ENCODE measurements around the gene ZNF511. TPM values are rescaled to one million over a fixed set of nuclear protein-coding genes. Genes with fewer than 3 reads are reported as not detected.
A peak's percentile ranks its signal among the peaks of the same experiment; 100 is the strongest.

ZNF511 gene
- total RNA-seq, 2 experiments from 2014 or later: 48.7 to 51.5 TPM

GRCh38 chr10:133332936-133333699 lies 24.4 kb downstream of the ZNF511 start:
- H3K4me3 Mint-ChIP-seq: no peak overlapping the region
- no peaks in the 10 kb centered on the region for H3K36me3 Mint-ChIP-seq
- peaks cover 14% of the 10 kb centered on the region for H3K27me3 Mint-ChIP-seq
- POLR2A ChIA-PET: no interaction called here
- no peaks in the 10 kb centered on the region for H3K9me3 Mint-ChIP-seq
- no peak overlapping the region for H3K27ac Mint-ChIP-seq
- H3K4me1 Mint-ChIP-seq (ENCODE audit: low read depth): peaks cover 8% of the 10 kb centered on the region
- no peak for DNase-seq
- CTCF ChIA-PET: no interaction called here
- intact Hi-C loops (cut with micrococcal nuclease): no loop called here

GRCh38 chr10:133334503-133335245 lies 26.0 kb downstream of the ZNF511 start:
- peak; percentile 27 for DNase-seq
- intact Hi-C loops (cut with micrococcal nuclease): no loop called here
- CTCF ChIA-PET: no interaction called here
- Mint-ChIP-seq H3K4me1 (ENCODE audit: low read depth) (peaks cover 8% of the 10 kb centered on the region), H3K27me3 (peaks cover 9% of the 10 kb centered on the region), H3K4me3 (peak overlapping the region; percentile 64), H3K27ac (no peak overlapping the region), H3K9me3 (no peaks in the 10 kb centered on the region), H3K36me3 (no peaks in the 10 kb centered on the region)
- POLR2A ChIA-PET: no interaction called here

GRCh38 chr10:133335246-133336117 lies 26.8 kb downstream of the ZNF511 start:
- no peak overlapping the region for H3K27ac Mint-ChIP-seq
- POLR2A ChIA-PET: interaction anchor here (0.9 kb wide), 1 partner anchor 11 kb away, joined by 3 read pairs; the partner anchor contains the start of gene PRAP1
- H3K4me3 Mint-ChIP-seq: peak overlapping the region; percentile 35
- CTCF ChIA-PET: no interaction called here
- intact Hi-C loops (cut with micrococcal nuclease): no loop called here
- peaks cover 5% of the 10 kb centered on the region for H3K4me1 Mint-ChIP-seq (ENCODE audit: low read depth)
- no peaks in the 10 kb centered on the region for H3K9me3 Mint-ChIP-seq
- no peaks in the 10 kb centered on the region for H3K36me3 Mint-ChIP-seq
- peak; percentile 81 for DNase-seq
- H3K27me3 Mint-ChIP-seq: peaks cover 9% of the 10 kb centered on the region

- intact Hi-C loops (cut with micrococcal nuclease): no loop called here
- no peak overlapping the region for H3K4me3 Mint-ChIP-seq
These were observed 27.4 kb downstream of the ZNF511 start for GRCh38 chr10:133336118-133336576.

GRCh38 chr10:133336577-133337369 lies 28.1 kb downstream of the ZNF511 start, which contains the start of gene CALY:
CALY (minus strand) TSS chr10:133336896; CDS start chr10:133328989, 7,907 bp downstream.
- H3K4me3 Mint-ChIP-seq: peak within 1 kb of the TSS; percentile 35
- ChIA-PET CTCF (interaction anchor here (0.7 kb wide), 1 partner anchor 23 kb away, joined by 3 read pairs; no protein-coding TSS in a partner anchor), POLR2A (no interaction called here)
- peak; percentile 84 for DNase-seq
- H3K36me3 Mint-ChIP-seq: no peaks in the 10 kb centered on the region
- H3K9me3 Mint-ChIP-seq: no peaks in the 10 kb centered on the region
- intact Hi-C loops (cut with micrococcal nuclease): no loop called here
- peaks cover 6% of the 10 kb centered on the region for H3K27me3 Mint-ChIP-seq
- H3K4me1 Mint-ChIP-seq (ENCODE audit: low read depth): peaks cover 5% of the 10 kb centered on the region
- no peak within 1 kb of the TSS for H3K27ac Mint-ChIP-seq

More at GRCh38 chr10:133336118-133336576, 27.4 kb downstream of the ZNF511 start:
- Mint-ChIP-seq H3K27ac (no peak overlapping the region), H3K9me3 (no peaks in the 10 kb centered on the region), H3K27me3 (peaks cover 6% of the 10 kb centered on the region), H3K4me1 (ENCODE audit: low read depth) (peaks cover 5% of the 10 kb centered on the region), H3K36me3 (no peaks in the 10 kb centered on the region)
- CTCF ChIA-PET: interaction anchor here (0.7 kb wide), 1 partner anchor 22 kb away, joined by 3 read pairs; no protein-coding TSS in a partner anchor
- POLR2A ChIA-PET: interaction anchor here (0.9 kb wide), 1 partner anchor 11 kb away, joined by 3 read pairs; the partner anchor contains the start of gene PRAP1
- no peak for DNase-seq

- Mint-ChIP-seq H3K4me3 (no peak overlapping the region), H3K36me3 (no peaks in the 10 kb centered on the region), H3K27ac (no peak overlapping the region), H3K27me3 (peaks cover 9% of the 10 kb centered on the region), H3K4me1 (ENCODE audit: low read depth) (peaks cover 5% of the 10 kb centered on the region), H3K9me3 (no peaks in the 10 kb centered on the region)
- CTCF ChIA-PET: no interaction called here
- POLR2A ChIA-PET: no interaction called here
- DNase-seq: no peak
- intact Hi-C loops (cut with micrococcal nuclease): no loop called here
These were observed 28.6 kb downstream of the ZNF511 start for GRCh38 chr10:133337370-133337725.

GRCh38 chr10:133338080-133339071 lies 29.7 kb downstream of the ZNF511 start:
- POLR2A ChIA-PET: no interaction called here
- Mint-ChIP-seq H3K4me1 (ENCODE audit: low read depth) (peaks cover 5% of the 10 kb centered on the region), H3K27ac (no peak overlapping the region), H3K36me3 (no peaks in the 10 kb centered on the region), H3K9me3 (no peaks in the 10 kb centered on the region), H3K4me3 (no peak overlapping the region), H3K27me3 (peaks cover 15% of the 10 kb centered on the region)
- DNase-seq: no peak
- CTCF ChIA-PET: no interaction called here
- intact Hi-C loops (cut with micrococcal nuclease): no loop called here

- intact Hi-C loops (cut with micrococcal nuclease): no loop called here
- no peak for DNase-seq
- CTCF ChIA-PET: interaction anchor here (2.1 kb wide), 1 partner anchor 10 kb away, joined by 9 read pairs; no protein-coding TSS in a partner anchor
- Mint-ChIP-seq H3K9me3 (no peaks in the 10 kb centered on the region), H3K4me1 (ENCODE audit: low read depth) (peaks cover 2% of the 10 kb centered on the region), H3K36me3 (no peaks in the 10 kb centered on the region), H3K27ac (no peak overlapping the region), H3K4me3 (no peak overlapping the region), H3K27me3 (peaks cover 16% of the 10 kb centered on the region)
- POLR2A ChIA-PET: no interaction called here
These were observed 31.1 kb downstream of the ZNF511 start for GRCh38 chr10:133339708-133340380.

GRCh38 chr10:133341983-133342382 lies 33.3 kb downstream of the ZNF511 start:
- intact Hi-C loops (cut with micrococcal nuclease): no loop called here

GRCh38 chr10:133342942-133343341 lies 34.2 kb downstream of the ZNF511 start:
- CTCF ChIA-PET: no interaction called here

More at GRCh38 chr10:133341983-133342382, 33.3 kb downstream of the ZNF511 start:
- POLR2A ChIA-PET: no interaction called here
- Mint-ChIP-seq H3K9me3 (no peaks in the 10 kb centered on the region), H3K27me3 (peaks cover 26% of the 10 kb centered on the region), H3K4me3 (no peak overlapping the region), H3K27ac (no peak overlapping the region), H3K36me3 (no peaks in the 10 kb centered on the region), H3K4me1 (ENCODE audit: low read depth) (no peaks in the 10 kb centered on the region)
- CTCF ChIA-PET: interaction anchor here (2.1 kb wide), 1 partner anchor 12 kb away, joined by 9 read pairs; no protein-coding TSS in a partner anchor
- no peak for DNase-seq

More at GRCh38 chr10:133342942-133343341, 34.2 kb downstream of the ZNF511 start:
- Mint-ChIP-seq H3K4me3 (no peak overlapping the region), H3K27ac (no peak overlapping the region), H3K9me3 (no peaks in the 10 kb centered on the region), H3K4me1 (ENCODE audit: low read depth) (no peaks in the 10 kb centered on the region), H3K27me3 (peaks cover 26% of the 10 kb centered on the region), H3K36me3 (no peaks in the 10 kb centered on the region)
- POLR2A ChIA-PET: no interaction called here
- intact Hi-C loops (cut with micrococcal nuclease): no loop called here
- no peak for DNase-seq
